Natural killer cell (primary cell): ENCODE measurements around the gene SUSD2. TPM values are rescaled to one million over a fixed set of nuclear protein-coding genes. Genes with fewer than 3 reads are reported as not detected.

ENCODE experiments used
- ATAC-seq, 3 donors: fragments of 150-1000 bp in 2 of 3; fragments of 200-7000 bp in 1 of 3; cut with Tn5 transposase; 1 replicate in 1 of 3; 2 replicates in 2 of 3; pipeline ENCODE4 v1.10.0; 2021; ENCODE audit warnings: mild to moderate bottlenecking in 2 of 3, moderate library complexity in 2 of 3
- DNase-seq, 2 donors: peaks; one replicate each; pipeline versions ENCODE4 v3.0.0 to v3.0.0-alpha.2; 2013 to 2021; ENCODE audit warnings: mixed read lengths in 1 of 2
- H3K27ac ChIP-seq: one replicate; pipeline ENCODE4 v1.5.1; 2013; ENCODE audit warnings: mild to moderate bottlenecking, low read length
- H3K27me3 ChIP-seq: one replicate; pipeline ENCODE4 v1.6.1; 2013; ENCODE audit warnings: low read length; ENCODE audit not compliant: control insufficient read depth, insufficient read depth
- H3K36me3 ChIP-seq: one replicate; pipeline ENCODE4 v1.6.1; 2013; ENCODE audit warnings: low read length; ENCODE audit not compliant: control insufficient read depth, insufficient read depth
- H3K4me1 ChIP-seq: one replicate; pipeline ENCODE4 v1.6.1; 2013; ENCODE audit warnings: low read length; ENCODE audit not compliant: control insufficient read depth, insufficient read depth
- H3K4me3 ChIP-seq: one replicate; pipeline ENCODE4 v1.5.1; 2013; ENCODE audit warnings: low read length
- H3K9me3 ChIP-seq: one replicate; pipeline ENCODE4 v1.6.1; 2013; ENCODE audit warnings: low read length; ENCODE audit not compliant: control insufficient read depth, insufficient read depth
- H3K27ac Mint-ChIP-seq, 2 donors: one replicate each; pipeline ENCODE4 v1.8.0; 2022; ENCODE audit warnings: mild to moderate bottlenecking in 2 of 2, mixed read lengths in 2 of 2, moderate library complexity in 1 of 2
- H3K27me3 Mint-ChIP-seq, 2 donors: one replicate each; pipeline ENCODE4 v1.8.0; 2022; ENCODE audit warnings: low read depth in 2 of 2, mixed read lengths in 2 of 2
- H3K36me3 Mint-ChIP-seq: one replicate; pipeline ENCODE4 v1.8.0; 2022; ENCODE audit warnings: mixed read lengths
- H3K4me1 Mint-ChIP-seq, 2 donors: one replicate each; pipeline ENCODE4 v1.8.0; 2022; ENCODE audit warnings: mixed read lengths in 2 of 2
- H3K4me3 Mint-ChIP-seq: one replicate; pipeline ENCODE4 v1.8.0; 2022; ENCODE audit warnings: mild to moderate bottlenecking, moderate library complexity, mixed read lengths
- H3K9me3 Mint-ChIP-seq, 2 donors: one replicate each; pipeline ENCODE4 v1.8.0; 2022; ENCODE audit warnings: mixed read lengths in 2 of 2
- WGBS: methylation state at CpG from one replicate; pipeline ENCODE4 v1.1.7; 2013; ENCODE audit warnings: missing lambda C conversion rate; ENCODE audit not compliant: insufficient coverage; 5-methylcytosine and 5-hydroxymethylcytosine counted together
- intact Hi-C: fragments of 100-400 bp; cut with micrococcal nuclease; formaldehyde crosslinking; loops from one replicate; pipeline ENCODE4 v1.14.2; 2022
- total RNA-seq, 4 donors: library from RNA; stranded (reverse); fragments of 120-200 nt in 1 of 4; gene quantifications; one replicate each; pipeline versions ENCODE4 v1.2.3 to v1.2.4, GENCODE V29; 2013 to 2022
- TF ChIP-seq, protein P1 (sequence below): fragments of 200-600 bp; IDR thresholded peaks from one replicate; pipeline ENCODE4 v1.8.0; 2022; ENCODE audit warnings: antibody characterized with exemption

SUSD2 gene
- total RNA-seq, 3 donors from 2014 or later (not counting 1 experiment from before 2014, with no cell fraction given): 0.75 to 1.7 (median 1.5) TPM

GRCh38 chr22:24190596-24191208, 9.4 kb downstream of the SUSD2 start:
- H3K9me3 ChIP-seq: no peaks in the 10 kb centered on the region
- no peaks in the 10 kb centered on the region for H3K36me3 ChIP-seq
- 91% methylated on average over 8 of the region's 8 CpGs for WGBS
- TF ChIP-seq, protein P1, sequence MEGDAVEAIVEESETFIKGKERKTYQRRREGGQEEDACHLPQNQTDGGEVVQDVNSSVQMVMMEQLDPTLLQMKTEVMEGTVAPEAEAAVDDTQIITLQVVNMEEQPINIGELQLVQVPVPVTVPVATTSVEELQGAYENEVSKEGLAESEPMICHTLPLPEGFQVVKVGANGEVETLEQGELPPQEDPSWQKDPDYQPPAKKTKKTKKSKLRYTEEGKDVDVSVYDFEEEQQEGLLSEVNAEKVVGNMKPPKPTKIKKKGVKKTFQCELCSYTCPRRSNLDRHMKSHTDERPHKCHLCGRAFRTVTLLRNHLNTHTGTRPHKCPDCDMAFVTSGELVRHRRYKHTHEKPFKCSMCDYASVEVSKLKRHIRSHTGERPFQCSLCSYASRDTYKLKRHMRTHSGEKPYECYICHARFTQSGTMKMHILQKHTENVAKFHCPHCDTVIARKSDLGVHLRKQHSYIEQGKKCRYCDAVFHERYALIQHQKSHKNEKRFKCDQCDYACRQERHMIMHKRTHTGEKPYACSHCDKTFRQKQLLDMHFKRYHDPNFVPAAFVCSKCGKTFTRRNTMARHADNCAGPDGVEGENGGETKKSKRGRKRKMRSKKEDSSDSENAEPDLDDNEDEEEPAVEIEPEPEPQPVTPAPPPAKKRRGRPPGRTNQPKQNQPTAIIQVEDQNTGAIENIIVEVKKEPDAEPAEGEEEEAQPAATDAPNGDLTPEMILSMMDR: no peak
- H3K9me3 Mint-ChIP-seq: no peaks in the 10 kb centered on the region
- H3K27ac ChIP-seq: no peak overlapping the region
- H3K27ac Mint-ChIP-seq: no peak overlapping the region
- ATAC-seq: no peak
- H3K27me3 Mint-ChIP-seq: no peaks in the 10 kb centered on the region
- H3K4me3 Mint-ChIP-seq: no peak overlapping the region
- H3K4me3 ChIP-seq: no peak overlapping the region
- intact Hi-C loops: no loop called here
- no peaks in the 10 kb centered on the region for H3K4me1 Mint-ChIP-seq
- DNase-seq: no peak
- H3K4me1 ChIP-seq: peaks cover 10% of the 10 kb centered on the region
- no peaks in the 10 kb centered on the region for H3K36me3 Mint-ChIP-seq
- H3K27me3 ChIP-seq: no peaks in the 10 kb centered on the region

DNA sequence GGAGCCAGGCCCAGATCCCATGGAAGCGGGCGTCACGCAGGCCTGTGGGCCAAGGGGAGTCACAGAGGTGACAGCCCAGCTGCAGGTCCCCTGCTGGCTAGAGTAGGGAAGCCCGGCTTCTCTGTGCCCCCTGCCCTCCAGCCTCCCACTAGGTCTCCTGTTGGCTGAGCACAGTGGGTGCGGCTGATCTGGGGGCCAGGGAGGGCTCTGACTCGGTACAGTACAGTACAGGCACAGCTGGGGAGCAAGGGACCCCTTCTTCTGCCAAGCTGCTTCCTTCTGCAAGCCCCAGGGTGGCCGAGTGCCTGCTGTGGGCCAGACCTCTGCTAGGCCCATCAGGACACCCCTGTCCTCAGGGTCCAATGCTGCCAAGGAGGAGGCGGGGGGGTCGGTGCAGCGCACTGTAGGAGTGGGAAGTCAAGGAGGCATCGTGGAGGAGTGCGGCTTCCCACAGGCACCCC, 10.1 kb downstream of the SUSD2 start:
- H3K4me3 Mint-ChIP-seq: no peak overlapping the region
- no peaks in the 10 kb centered on the region for H3K4me1 Mint-ChIP-seq
- H3K36me3 ChIP-seq: no peaks in the 10 kb centered on the region
- H3K27ac Mint-ChIP-seq: no peak overlapping the region
- ATAC-seq: no peak
- H3K36me3 Mint-ChIP-seq: no peaks in the 10 kb centered on the region
- H3K27ac ChIP-seq: no peak overlapping the region
- no peaks in the 10 kb centered on the region for H3K9me3 ChIP-seq
- no peaks in the 10 kb centered on the region for H3K9me3 Mint-ChIP-seq
- H3K4me1 ChIP-seq: peaks cover 10% of the 10 kb centered on the region
- TF ChIP-seq, protein P1: no peak
- no peak for DNase-seq
- H3K27me3 ChIP-seq: no peaks in the 10 kb centered on the region
- H3K4me3 ChIP-seq: no peak overlapping the region
- H3K27me3 Mint-ChIP-seq: no peaks in the 10 kb centered on the region
- intact Hi-C loops: no loop called here
- WGBS: 92% methylated on average over 12 of the region's 12 CpGs

- Histone ChIP-seq H3K4me1 (peaks cover 10% of the 10 kb centered on the region), H3K9me3 (no peaks in the 10 kb centered on the region), H3K27ac (no peak overlapping the region), H3K36me3 (no peaks in the 10 kb centered on the region), H3K4me3 (no peak overlapping the region), H3K27me3 (no peaks in the 10 kb centered on the region)
- no peak for DNase-seq
- TF ChIP-seq, protein P1: no peak
- WGBS: 94% methylated on average over 5 of the region's 5 CpGs
- ATAC-seq: no peak
- H3K36me3 Mint-ChIP-seq: no peaks in the 10 kb centered on the region
- H3K4me1 Mint-ChIP-seq: no peaks in the 10 kb centered on the region
- H3K27ac Mint-ChIP-seq: no peak overlapping the region
- no peaks in the 10 kb centered on the region for H3K27me3 Mint-ChIP-seq
- H3K4me3 Mint-ChIP-seq: no peak overlapping the region
- intact Hi-C loops: no loop called here
- no peaks in the 10 kb centered on the region for H3K9me3 Mint-ChIP-seq
Observed at GRCh38 chr22:24191893-24192292, 10.6 kb downstream of the SUSD2 start.

DNA sequence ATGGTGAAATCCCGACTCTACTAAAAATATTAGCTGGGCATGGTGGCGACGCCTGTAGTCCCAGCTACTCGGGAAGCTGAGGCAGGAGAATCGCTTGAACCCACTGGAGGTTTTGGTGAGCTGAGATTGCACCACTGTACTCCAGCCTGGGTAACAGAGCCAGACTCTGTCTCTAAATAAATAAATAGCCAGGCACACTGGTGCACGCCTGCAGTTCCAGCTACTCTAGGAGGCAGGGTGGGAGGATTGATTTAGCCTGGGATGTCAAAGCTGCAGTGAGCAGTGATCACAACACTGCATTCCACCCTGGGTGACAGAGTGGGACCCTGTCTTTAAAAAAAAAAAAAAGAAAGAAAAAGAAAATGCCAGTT, 17.4 kb downstream of the SUSD2 start:
- intact Hi-C loops: no loop called here
- Histone ChIP-seq H3K27ac (no peak overlapping the region), H3K36me3 (no peaks in the 10 kb centered on the region), H3K9me3 (no peaks in the 10 kb centered on the region), H3K27me3 (no peaks in the 10 kb centered on the region), H3K4me3 (no peak overlapping the region), H3K4me1 (peaks cover 6% of the 10 kb centered on the region)
- no peaks in the 10 kb centered on the region for H3K9me3 Mint-ChIP-seq
- 86% methylated on average over 6 of the region's 6 CpGs for WGBS
- H3K4me1 Mint-ChIP-seq: peaks cover 0 to 5% of the 10 kb centered on the region in 2 donors
- H3K27ac Mint-ChIP-seq: no peak overlapping the region
- DNase-seq (no peak), ATAC-seq (no peak)
- H3K36me3 Mint-ChIP-seq: no peaks in the 10 kb centered on the region
- H3K27me3 Mint-ChIP-seq: peaks cover 0 to 6% of the 10 kb centered on the region in 2 donors
- TF ChIP-seq, protein P1: no peak
- no peak overlapping the region for H3K4me3 Mint-ChIP-seq
